SU-DHL-6 (cell line): ENCODE data around the gene HSD17B7.

ENCODE experiments used
- CTCF ChIP-seq: fragments of 200-600 bp; sonication (generic); IDR thresholded peaks from one replicate; pipeline ENCODE4 v1.5.1; 2017; ENCODE audit warnings: antibody characterized with exemption, mild to moderate bottlenecking, low read length, moderate library complexity; ENCODE audit not compliant: insufficient read depth, poor library complexity, severe bottlenecking
- EZH2phosphoT487 ChIP-seq: fragments of 200-600 bp; sonication (generic), shearing (Covaris generic); conservative IDR thresholded peaks from 2 replicates; pipeline ENCODE4 v1.6.1; 2018; ENCODE audit warnings: mild to moderate bottlenecking, antibody characterized with exemption, low read length, moderate library complexity, mixed read lengths

- TF ChIP-seq CTCF (no peak), EZH2phosphoT487 (no peak)
Observed at GRCh38 chr1:162829268-162829667, 38.8 kb downstream of the HSD17B7 start.
